SH-SY5Y (cell line): ENCODE results near the gene AXIN1.

ENCODE experiments used
- GATA2 ChIP-seq: IDR thresholded peaks from 2 replicates; pipeline ENCODE4 v1.6.1; 2011; ENCODE audit warnings: mild to moderate bottlenecking, low read depth, low read length
- GATA3 ChIP-seq: IDR thresholded peaks from 2 replicates; pipeline ENCODE4 v1.6.1; 2011; ENCODE audit warnings: low read depth, mild to moderate bottlenecking, low read length, moderate library complexity

DNA sequence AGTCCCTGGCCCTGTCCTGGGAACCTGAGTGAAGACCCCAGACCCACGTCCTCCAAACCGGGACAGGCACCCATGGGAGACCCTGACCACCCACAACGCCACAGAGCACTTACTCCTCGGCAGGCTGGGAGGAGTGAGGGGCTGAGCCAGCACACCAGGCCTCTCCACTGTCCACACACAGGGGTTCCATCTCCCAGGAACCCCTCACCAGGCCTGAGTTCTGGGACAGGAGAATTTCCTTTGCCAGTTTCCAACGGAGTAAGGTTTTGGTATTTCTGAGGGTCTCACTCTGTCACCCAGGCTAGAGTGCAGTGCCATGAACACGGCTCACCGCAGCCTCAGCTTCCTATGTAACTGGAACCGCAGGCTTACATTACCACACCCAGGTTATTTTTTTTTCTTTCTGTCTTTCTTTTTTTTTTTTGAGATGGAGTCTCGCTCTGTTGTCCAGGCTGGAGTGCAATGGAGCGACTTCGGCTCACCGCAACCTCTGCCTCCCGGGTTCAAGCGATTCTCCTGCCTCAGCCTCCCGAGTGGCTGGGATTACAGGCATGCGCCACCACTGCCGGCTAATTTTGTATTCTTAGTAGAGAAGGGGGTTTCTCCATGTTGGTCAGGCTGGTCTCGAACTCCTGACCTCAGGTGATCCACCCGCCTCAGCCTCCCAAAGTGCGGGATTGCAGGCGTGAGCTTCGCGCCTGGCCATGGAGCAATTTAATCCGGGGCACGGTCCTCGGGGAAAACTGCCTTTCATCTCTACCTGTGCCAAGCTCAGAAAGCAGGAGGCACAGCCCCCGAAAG is 27.6 kb upstream of the AXIN1 start:
- TF ChIP-seq GATA2 (no peak), GATA3 (no peak)
